ENCODE measurements around the gene ROCK2. TPM values are rescaled to one million over a fixed set of nuclear protein-coding genes. Genes with fewer than 3 reads are reported as not detected.
"Not testable (repeated sequence)": the region's sequence is repeated elsewhere in the genome, so short reads cannot be mapped to it uniquely, and the experiment has no call there.

Gene ROCK2
- polyA plus RNA-seq, 2 donors = 3.4 to 5.4 TPM

DNA sequence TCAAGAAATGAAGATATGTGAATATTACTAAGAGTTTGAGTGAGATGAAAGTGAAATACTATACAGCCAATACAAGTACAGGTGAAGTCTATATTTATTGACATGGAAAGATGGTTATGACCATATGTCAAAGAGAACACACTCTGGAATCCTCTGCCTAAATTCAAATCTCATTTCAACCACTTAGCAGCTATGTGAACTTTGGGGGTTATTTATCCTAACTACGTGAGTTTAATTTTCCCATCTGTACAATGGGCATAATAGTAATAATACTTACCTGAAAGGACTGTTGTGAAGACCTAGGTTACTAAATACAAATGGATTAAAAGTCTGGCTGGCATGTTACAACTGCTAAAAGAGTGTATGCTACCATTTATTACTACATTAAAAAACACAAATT lies 79.6 kb downstream of the ROCK2 start:
- Histone ChIP-seq H3K27me3 (ENCODE audit: control insufficient read depth in 1 of 2, insufficient read depth in 2 of 2, low read length in 2 of 2) (no peaks in the 10 kb centered on the region), H3K4me1 (ENCODE audit: control insufficient read depth in 2 of 2, insufficient read depth in 2 of 2, low read length in 1 of 2) (no peaks in the 10 kb centered on the region), H3K27ac (ENCODE audit: low read depth in 2 of 2, low read length in 1 of 2) (no peak overlapping the region), H3K36me3 (ENCODE audit: control insufficient read depth in 2 of 2, insufficient read depth in 2 of 2, low read length in 1 of 2) (no peaks in the 10 kb centered on the region), H3K9me3 (ENCODE audit: control insufficient read depth in 2 of 2, insufficient read depth in 1 of 2, low read depth in 1 of 2, low read length in 1 of 2) (no peaks in the 10 kb centered on the region), H3K4me3 (ENCODE audit: low read depth in 1 of 2, low read length in 2 of 2) (no peak overlapping the region)
- 98 to 100% methylated on average over 1 of the region's 1 CpG for WGBS, 2 donors

DNA sequence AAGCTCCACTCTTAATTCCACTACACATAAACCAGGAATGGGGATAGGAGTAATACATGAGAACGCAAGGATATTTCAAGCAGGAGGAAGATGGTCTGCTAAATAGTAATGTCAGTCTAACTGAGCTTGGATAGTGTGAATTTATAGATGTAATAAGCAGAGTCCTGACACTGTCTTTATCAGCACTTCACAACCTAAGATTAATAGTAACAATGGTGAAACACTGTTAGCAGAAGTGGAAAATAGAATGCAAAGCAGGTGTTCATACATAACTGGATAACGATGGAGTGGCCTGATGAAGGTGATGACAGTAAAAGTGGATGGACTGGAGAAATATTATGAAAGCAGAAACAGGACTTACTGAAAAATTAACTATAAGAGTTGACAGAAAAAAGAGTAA lies 80.4 kb downstream of the ROCK2 start:
- Histone ChIP-seq H3K27ac (ENCODE audit: low read depth in 2 of 2, low read length in 1 of 2) (no peak overlapping the region), H3K4me1 (ENCODE audit: control insufficient read depth in 2 of 2, insufficient read depth in 2 of 2, low read length in 1 of 2) (no peaks in the 10 kb centered on the region), H3K36me3 (ENCODE audit: control insufficient read depth in 2 of 2, insufficient read depth in 2 of 2, low read length in 1 of 2) (no peaks in the 10 kb centered on the region), H3K27me3 (ENCODE audit: control insufficient read depth in 1 of 2, insufficient read depth in 2 of 2, low read length in 2 of 2) (no peaks in the 10 kb centered on the region), H3K4me3 (ENCODE audit: low read depth in 1 of 2, low read length in 2 of 2) (no peak overlapping the region), H3K9me3 (ENCODE audit: control insufficient read depth in 2 of 2, insufficient read depth in 1 of 2, low read depth in 1 of 2, low read length in 1 of 2) (no peaks in the 10 kb centered on the region)
- 90 to 93% methylated on average over 2 of the region's 2 CpGs for WGBS, 2 donors

DNA sequence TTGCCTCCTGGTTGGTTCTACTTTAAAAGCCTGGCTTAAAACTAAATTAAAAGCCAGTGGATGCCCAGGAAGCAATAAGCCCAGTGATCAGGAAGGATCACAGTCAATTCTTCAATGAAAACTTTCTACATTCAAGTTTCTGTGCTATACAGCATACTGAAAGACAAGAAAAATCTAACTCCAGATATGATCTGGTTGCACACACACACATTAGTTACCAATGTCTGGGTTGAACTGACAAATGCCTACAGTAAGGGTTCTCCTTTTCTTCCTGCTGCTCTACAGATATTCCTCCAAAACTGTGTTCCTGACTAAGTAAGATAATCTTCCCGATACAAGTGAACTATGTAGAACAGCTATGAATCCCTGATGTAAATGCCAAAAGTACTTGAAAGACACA lies 81.3 kb downstream of the ROCK2 start:
- 51 to 67% methylated on average over 1 of the region's 1 CpG for WGBS, 2 donors
- no peaks in the 10 kb centered on the region for H3K9me3 ChIP-seq (ENCODE audit: control insufficient read depth in 2 of 2, insufficient read depth in 1 of 2, low read depth in 1 of 2, low read length in 1 of 2)
- no peaks in the 10 kb centered on the region for H3K36me3 ChIP-seq (ENCODE audit: control insufficient read depth in 2 of 2, insufficient read depth in 2 of 2, low read length in 1 of 2)
- H3K4me3 ChIP-seq (ENCODE audit: low read depth in 1 of 2, low read length in 2 of 2) = no peak overlapping the region
- no peaks in the 10 kb centered on the region for H3K27me3 ChIP-seq (ENCODE audit: control insufficient read depth in 1 of 2, insufficient read depth in 2 of 2, low read length in 2 of 2)
- H3K4me1 ChIP-seq (ENCODE audit: control insufficient read depth in 2 of 2, insufficient read depth in 2 of 2, low read length in 1 of 2) = no peaks in the 10 kb centered on the region
- no peak overlapping the region for H3K27ac ChIP-seq (ENCODE audit: low read depth in 2 of 2, low read length in 1 of 2)

DNA sequence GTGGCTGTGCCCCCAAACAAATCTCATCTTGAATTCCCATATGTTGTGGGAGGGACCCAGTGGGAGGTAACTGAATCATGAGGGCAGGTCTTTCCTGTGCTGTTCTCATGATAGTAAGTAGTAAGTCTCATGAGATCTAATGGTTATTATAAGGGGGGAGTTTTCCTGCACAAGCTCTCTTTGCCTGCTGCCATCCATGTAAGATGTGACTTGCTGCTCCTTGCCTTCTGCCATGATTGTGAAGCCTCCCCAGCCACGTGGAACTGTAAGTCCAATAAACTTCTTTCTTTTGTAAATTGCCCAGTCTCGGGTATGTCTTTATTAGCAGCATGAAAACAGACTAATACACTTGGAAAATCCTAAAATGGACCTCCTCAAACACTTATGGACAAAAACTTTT lies 82.0 kb downstream of the ROCK2 start:
- H3K4me1 ChIP-seq (ENCODE audit: control insufficient read depth in 2 of 2, insufficient read depth in 2 of 2, low read length in 1 of 2); H3K9me3 ChIP-seq (ENCODE audit: control insufficient read depth in 2 of 2, insufficient read depth in 1 of 2, low read depth in 1 of 2, low read length in 1 of 2); H3K4me3 ChIP-seq (ENCODE audit: low read depth in 1 of 2, low read length in 2 of 2); H3K27ac ChIP-seq (ENCODE audit: low read depth in 2 of 2, low read length in 1 of 2); H3K36me3 ChIP-seq (ENCODE audit: control insufficient read depth in 2 of 2, insufficient read depth in 2 of 2, low read length in 1 of 2); H3K27me3 ChIP-seq (ENCODE audit: control insufficient read depth in 1 of 2, insufficient read depth in 2 of 2, low read length in 2 of 2): not testable (repeated sequence)
- WGBS, 2 donors = 84 to 86% methylated on average over 2 of the region's 2 CpGs

DNA sequence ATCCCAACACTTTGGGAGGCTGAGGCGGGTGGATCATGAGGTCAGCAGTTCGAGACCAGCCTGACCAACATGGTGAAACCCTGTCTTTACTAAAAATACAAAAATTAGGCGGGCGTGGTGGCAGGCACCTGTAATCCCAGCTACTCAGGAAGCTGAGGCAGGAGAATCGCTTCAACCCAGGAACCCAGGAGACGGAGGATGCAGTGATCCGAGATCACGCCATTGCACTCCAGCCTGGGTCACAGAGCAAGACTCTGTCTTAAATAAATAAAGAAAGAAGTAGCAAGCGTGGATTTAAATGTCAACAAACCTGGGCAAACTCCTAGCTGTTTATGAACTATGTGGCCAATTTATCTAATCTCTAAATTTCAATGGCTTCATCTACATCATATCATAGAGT lies 82.9 kb downstream of the ROCK2 start:
- H3K9me3 ChIP-seq (ENCODE audit: control insufficient read depth in 2 of 2, insufficient read depth in 1 of 2, low read depth in 1 of 2, low read length in 1 of 2); H3K4me1 ChIP-seq (ENCODE audit: control insufficient read depth in 2 of 2, insufficient read depth in 2 of 2, low read length in 1 of 2); H3K4me3 ChIP-seq (ENCODE audit: low read depth in 1 of 2, low read length in 2 of 2); H3K27ac ChIP-seq (ENCODE audit: low read depth in 2 of 2, low read length in 1 of 2); H3K27me3 ChIP-seq (ENCODE audit: control insufficient read depth in 1 of 2, insufficient read depth in 2 of 2, low read length in 2 of 2); H3K36me3 ChIP-seq (ENCODE audit: control insufficient read depth in 2 of 2, insufficient read depth in 2 of 2, low read length in 1 of 2): not testable (repeated sequence)
- WGBS, 2 donors = 91 to 94% methylated on average over 9 of the region's 9 CpGs

DNA sequence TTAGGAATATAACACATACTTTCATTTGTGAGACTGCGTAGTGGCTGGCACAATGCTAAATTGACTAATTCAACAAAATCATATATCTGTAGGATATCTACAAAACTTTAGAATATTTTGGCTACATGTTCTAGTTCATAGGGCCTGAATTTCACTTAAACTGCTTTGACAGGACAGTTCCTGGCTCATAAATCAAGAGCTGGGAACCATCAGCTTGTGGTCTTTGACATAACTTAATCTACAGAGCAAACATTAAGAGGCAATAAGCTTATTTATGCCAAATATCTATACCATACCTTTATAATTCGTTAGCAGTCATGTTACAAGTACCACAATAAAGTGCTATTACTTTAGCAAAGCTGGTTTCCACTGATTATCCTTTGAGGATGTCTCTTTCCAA lies 83.5 kb downstream of the ROCK2 start:
- H3K27me3 ChIP-seq (ENCODE audit: control insufficient read depth in 1 of 2, insufficient read depth in 2 of 2, low read length in 2 of 2) = no peaks in the 10 kb centered on the region
- 42 to 48% methylated on average over 2 of the region's 2 CpGs for WGBS, 2 donors

DNA sequence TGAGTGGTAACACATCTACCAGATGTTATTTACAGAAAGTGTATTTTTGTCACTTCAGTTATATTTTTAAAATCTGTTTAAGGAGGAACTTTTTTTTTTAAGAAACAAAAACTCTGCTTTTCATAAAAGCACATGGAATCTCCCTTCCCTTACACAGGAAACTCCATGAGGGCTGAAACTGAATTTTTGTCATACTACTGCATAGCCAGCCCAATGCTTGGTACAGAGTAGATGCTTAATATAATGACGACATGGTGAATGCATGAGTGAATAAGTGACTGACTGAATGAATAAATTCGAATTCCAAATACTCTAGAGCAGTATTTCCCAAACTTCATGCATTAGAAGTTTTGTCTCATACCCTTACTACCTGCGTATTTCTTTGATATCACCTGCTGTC lies 86.5 kb downstream of the ROCK2 start:
- H3K27ac ChIP-seq (ENCODE audit: low read depth in 2 of 2, low read length in 1 of 2) = no peak overlapping the region
- 88 to 89% methylated on average over 3 of the region's 3 CpGs for WGBS, 2 donors
- H3K9me3 ChIP-seq (ENCODE audit: control insufficient read depth in 2 of 2, insufficient read depth in 1 of 2, low read depth in 1 of 2, low read length in 1 of 2) = no peaks in the 10 kb centered on the region
- peaks cover 0 to 5% of the 10 kb centered on the region in 2 donors for H3K36me3 ChIP-seq (ENCODE audit: control insufficient read depth in 2 of 2, insufficient read depth in 2 of 2, low read length in 1 of 2)
- H3K4me3 ChIP-seq (ENCODE audit: low read depth in 1 of 2, low read length in 2 of 2) = no peak overlapping the region
- H3K4me1 ChIP-seq (ENCODE audit: control insufficient read depth in 2 of 2, insufficient read depth in 2 of 2, low read length in 1 of 2) = no peaks in the 10 kb centered on the region
- no peaks in the 10 kb centered on the region for H3K27me3 ChIP-seq (ENCODE audit: control insufficient read depth in 1 of 2, insufficient read depth in 2 of 2, low read length in 2 of 2)

More for the DNA sequence above, 83.5 kb downstream of the ROCK2 start:
- H3K36me3 ChIP-seq (ENCODE audit: control insufficient read depth in 2 of 2, insufficient read depth in 2 of 2, low read length in 1 of 2) = peaks cover 0 to 5% of the 10 kb centered on the region in 2 donors
- H3K9me3 ChIP-seq (ENCODE audit: control insufficient read depth in 2 of 2, insufficient read depth in 1 of 2, low read depth in 1 of 2, low read length in 1 of 2) = no peaks in the 10 kb centered on the region
- H3K4me3 ChIP-seq (ENCODE audit: low read depth in 1 of 2, low read length in 2 of 2) = no peak overlapping the region
- H3K4me1 ChIP-seq (ENCODE audit: control insufficient read depth in 2 of 2, insufficient read depth in 2 of 2, low read length in 1 of 2) = no peaks in the 10 kb centered on the region
- H3K27ac ChIP-seq (ENCODE audit: low read depth in 2 of 2, low read length in 1 of 2) = no peak overlapping the region

DNA sequence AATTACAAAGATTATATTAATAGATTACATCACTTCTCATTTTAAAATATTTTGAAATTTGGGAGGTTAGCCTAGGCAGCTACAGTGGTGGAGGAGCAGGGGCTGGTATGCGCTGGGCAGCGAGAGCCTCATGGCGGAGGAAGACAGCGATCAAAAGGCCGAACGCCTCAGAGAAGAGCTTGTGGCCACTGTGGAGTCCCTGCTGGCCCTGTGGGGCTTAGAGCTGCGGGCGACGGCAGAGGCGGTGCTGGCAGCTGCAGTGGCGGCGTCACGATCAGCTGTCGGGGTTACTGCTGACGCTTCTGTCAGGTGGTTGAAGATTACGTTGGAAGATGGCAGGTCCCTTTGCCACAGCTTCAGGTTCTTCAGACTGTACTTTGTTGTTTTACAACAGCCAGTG lies 87.4 kb downstream of the ROCK2 start:
- H3K27me3 ChIP-seq (ENCODE audit: control insufficient read depth in 1 of 2, insufficient read depth in 2 of 2, low read length in 2 of 2) = no peaks in the 10 kb centered on the region
- 95 to 96% methylated on average over 16 of the region's 16 CpGs for WGBS, 2 donors

DNA sequence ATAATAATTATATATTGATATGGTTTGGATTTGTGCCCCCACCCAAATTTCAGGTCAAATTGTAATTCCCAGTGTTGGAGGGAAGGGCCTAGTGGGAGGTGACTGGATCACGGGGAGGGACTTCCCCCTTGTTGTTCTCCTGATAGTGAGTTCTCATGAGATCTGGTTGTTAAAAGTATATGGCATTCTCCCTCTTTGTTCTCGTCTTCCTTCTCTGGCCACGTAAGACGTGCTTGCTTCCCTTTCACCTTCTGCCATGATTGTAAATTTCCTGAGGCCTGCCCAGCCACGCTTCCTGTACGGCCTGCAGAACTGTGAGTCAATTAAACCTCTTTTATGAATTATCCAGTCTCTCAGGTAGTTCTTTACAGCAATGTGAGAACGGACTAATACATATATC lies 88.3 kb downstream of the ROCK2 start:
- Histone ChIP-seq H3K27me3 (ENCODE audit: control insufficient read depth in 1 of 2, insufficient read depth in 2 of 2, low read length in 2 of 2) (no peaks in the 10 kb centered on the region), H3K4me3 (ENCODE audit: low read depth in 1 of 2, low read length in 2 of 2) (no peak overlapping the region), H3K4me1 (ENCODE audit: control insufficient read depth in 2 of 2, insufficient read depth in 2 of 2, low read length in 1 of 2) (no peaks in the 10 kb centered on the region), H3K36me3 (ENCODE audit: control insufficient read depth in 2 of 2, insufficient read depth in 2 of 2, low read length in 1 of 2) (peaks cover 0 to 5% of the 10 kb centered on the region in 2 donors), H3K27ac (ENCODE audit: low read depth in 2 of 2, low read length in 1 of 2) (no peak overlapping the region), H3K9me3 (ENCODE audit: control insufficient read depth in 2 of 2, insufficient read depth in 1 of 2, low read depth in 1 of 2, low read length in 1 of 2) (no peaks in the 10 kb centered on the region)
- WGBS, 2 donors = 88 to 92% methylated on average over 7 of the region's 7 CpGs

More for the DNA sequence above, 87.4 kb downstream of the ROCK2 start:
- Histone ChIP-seq H3K4me3 (ENCODE audit: low read depth in 1 of 2, low read length in 2 of 2) (no peak overlapping the region), H3K36me3 (ENCODE audit: control insufficient read depth in 2 of 2, insufficient read depth in 2 of 2, low read length in 1 of 2) (peaks cover 0 to 5% of the 10 kb centered on the region in 2 donors), H3K9me3 (ENCODE audit: control insufficient read depth in 2 of 2, insufficient read depth in 1 of 2, low read depth in 1 of 2, low read length in 1 of 2) (no peaks in the 10 kb centered on the region), H3K27ac (ENCODE audit: low read depth in 2 of 2, low read length in 1 of 2) (no peak overlapping the region), H3K4me1 (ENCODE audit: control insufficient read depth in 2 of 2, insufficient read depth in 2 of 2, low read length in 1 of 2) (no peaks in the 10 kb centered on the region)

DNA sequence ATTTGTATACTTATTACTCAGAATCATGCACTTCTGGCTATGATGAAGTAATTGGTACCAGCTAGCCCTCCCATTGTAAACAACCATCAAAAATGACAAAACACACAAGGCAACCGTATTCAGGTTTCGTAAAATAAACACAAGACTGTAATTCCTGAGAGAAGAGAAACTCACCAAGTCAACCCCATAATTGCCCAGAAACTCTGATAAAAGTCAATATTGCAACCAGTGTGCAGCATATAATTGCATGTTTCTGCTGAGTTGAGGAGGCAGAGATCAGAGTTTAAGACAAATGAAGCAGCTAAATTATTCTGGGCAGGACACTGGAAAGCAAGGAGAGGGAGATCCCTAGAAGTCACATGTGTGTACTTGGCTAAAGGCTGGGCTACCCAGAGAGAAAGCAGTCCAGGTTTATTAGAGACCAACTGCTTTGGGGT lies 90.3 kb downstream of the ROCK2 start:
- Histone ChIP-seq H3K36me3 (ENCODE audit: control insufficient read depth in 2 of 2, insufficient read depth in 2 of 2, low read length in 1 of 2) (peaks cover 0 to 5% of the 10 kb centered on the region in 2 donors), H3K4me1 (ENCODE audit: control insufficient read depth in 2 of 2, insufficient read depth in 2 of 2, low read length in 1 of 2) (no peaks in the 10 kb centered on the region), H3K4me3 (ENCODE audit: low read depth in 1 of 2, low read length in 2 of 2) (no peak overlapping the region), H3K27me3 (ENCODE audit: control insufficient read depth in 1 of 2, insufficient read depth in 2 of 2, low read length in 2 of 2) (no peaks in the 10 kb centered on the region), H3K27ac (ENCODE audit: low read depth in 2 of 2, low read length in 1 of 2) (no peak overlapping the region), H3K9me3 (ENCODE audit: control insufficient read depth in 2 of 2, insufficient read depth in 1 of 2, low read depth in 1 of 2, low read length in 1 of 2) (no peaks in the 10 kb centered on the region)
- 62 to 75% methylated on average over 2 of the region's 2 CpGs for WGBS, 2 donors
